OCI-LY7 (cell line): ENCODE results near the gene UBE2D1.

ENCODE experiments used
- EZH2phosphoT487 ChIP-seq: fragments of 200-600 bp; sonication (generic); IDR thresholded peaks from 2 replicates; pipeline ENCODE4 v1.6.1; 2018; ENCODE audit warnings: low read depth, borderline replicate concordance, mild to moderate bottlenecking, mixed run types, antibody characterized with exemption, low read length, moderate library complexity, mixed read lengths
- TF ChIP-seq, protein P1 (sequence below): fragments of 200-600 bp; sonication (generic); conservative IDR thresholded peaks from 2 replicates; pipeline ENCODE4 v1.5.1; 2014; ENCODE audit warnings: mild to moderate bottlenecking, antibody characterized with exemption, low read length, moderate library complexity, mixed read lengths

DNA sequence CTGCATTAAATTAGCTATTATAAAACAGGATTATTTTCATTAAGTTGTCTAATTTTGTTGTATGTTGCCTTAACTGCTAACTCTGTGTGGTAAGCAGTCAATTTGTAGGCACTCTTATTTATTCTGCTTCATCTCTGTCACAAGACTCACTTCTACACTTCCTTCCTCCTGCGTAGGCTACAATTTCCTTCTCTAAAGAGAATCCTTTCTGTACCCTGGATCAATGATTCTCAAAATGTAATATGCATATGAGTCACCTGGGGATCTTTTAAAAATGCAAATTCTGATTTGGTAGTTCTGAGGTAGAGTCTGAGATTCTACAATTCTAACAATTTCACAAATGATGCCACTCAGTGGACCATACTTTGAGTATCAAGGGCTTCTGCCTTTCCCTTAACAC, 4.4 kb upstream of the UBE2D1 start:
- TF ChIP-seq, protein P1, sequence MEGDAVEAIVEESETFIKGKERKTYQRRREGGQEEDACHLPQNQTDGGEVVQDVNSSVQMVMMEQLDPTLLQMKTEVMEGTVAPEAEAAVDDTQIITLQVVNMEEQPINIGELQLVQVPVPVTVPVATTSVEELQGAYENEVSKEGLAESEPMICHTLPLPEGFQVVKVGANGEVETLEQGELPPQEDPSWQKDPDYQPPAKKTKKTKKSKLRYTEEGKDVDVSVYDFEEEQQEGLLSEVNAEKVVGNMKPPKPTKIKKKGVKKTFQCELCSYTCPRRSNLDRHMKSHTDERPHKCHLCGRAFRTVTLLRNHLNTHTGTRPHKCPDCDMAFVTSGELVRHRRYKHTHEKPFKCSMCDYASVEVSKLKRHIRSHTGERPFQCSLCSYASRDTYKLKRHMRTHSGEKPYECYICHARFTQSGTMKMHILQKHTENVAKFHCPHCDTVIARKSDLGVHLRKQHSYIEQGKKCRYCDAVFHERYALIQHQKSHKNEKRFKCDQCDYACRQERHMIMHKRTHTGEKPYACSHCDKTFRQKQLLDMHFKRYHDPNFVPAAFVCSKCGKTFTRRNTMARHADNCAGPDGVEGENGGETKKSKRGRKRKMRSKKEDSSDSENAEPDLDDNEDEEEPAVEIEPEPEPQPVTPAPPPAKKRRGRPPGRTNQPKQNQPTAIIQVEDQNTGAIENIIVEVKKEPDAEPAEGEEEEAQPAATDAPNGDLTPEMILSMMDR = no peak
- TF ChIP-seq EZH2phosphoT487 = no peak
